SKM-1 treated with dmso at 0.1 percent for 144 hours (cell line): Measurements from ENCODE around the gene ADAMTS17.

ENCODE experiments used
- DNase-seq: peaks from one replicate; lab custom pipeline; 2025; ENCODE audit not compliant: unreplicated experiment; lab: John Stamatoyannopoulos, UW

The ADAMTS17 gene

DNA sequence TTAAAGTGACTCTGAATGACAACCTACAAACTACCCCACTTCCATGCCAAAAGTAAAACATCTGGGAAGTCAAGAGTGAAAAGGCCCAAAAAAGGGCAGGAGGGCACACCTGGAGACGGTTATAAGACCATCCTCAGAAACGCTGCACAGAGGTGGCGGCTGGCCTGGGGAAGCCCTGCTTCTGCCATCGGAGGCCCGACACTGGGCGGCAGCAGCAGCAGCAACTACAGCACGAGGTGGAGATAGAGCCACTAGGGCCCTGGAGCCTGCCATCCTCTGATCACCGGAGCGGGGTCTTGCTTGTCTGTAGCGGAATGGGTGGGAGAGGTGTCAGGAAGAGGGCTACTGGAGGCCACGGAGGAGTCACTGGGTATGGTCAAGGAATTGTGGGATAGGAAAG, 283.3 kb downstream of the ADAMTS17 start:
- no peak for DNase-seq

- no peak for DNase-seq
Measured at GRCh38 chr15:100057281-100057680, 284.5 kb downstream of the ADAMTS17 start.

DNA sequence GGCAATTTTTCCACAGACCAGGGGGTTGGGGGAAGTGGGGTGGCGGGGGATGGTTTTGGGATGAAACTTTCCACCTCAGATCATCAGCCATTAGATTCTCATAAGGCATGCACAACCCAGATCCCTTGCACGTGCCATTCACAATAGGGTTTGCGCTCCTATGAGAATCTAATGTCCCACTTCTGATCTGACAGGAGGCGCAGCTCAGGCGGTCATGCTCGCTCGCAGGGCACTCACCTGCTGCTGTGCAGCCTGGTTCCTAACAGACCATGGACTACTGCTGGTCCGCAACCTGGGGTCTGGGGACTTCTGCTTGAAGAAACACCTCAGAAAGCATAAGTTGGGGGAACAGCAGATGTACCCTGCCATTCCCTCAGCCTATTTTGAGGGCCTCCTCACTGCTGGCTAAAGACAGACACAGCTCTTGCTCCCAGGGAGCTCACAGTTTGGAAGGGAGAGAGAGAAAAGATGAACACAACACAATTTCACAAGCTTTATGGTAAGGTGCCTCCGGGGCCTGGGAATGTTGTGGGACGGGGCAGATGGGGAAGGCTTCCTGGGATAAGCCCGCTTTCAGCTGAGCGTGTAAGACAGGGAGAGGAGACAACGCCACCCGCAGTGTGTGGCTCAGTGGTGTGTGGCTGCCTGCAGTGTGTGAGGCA, 285.2 kb downstream of the ADAMTS17 start:
- no peak for DNase-seq

DNA sequence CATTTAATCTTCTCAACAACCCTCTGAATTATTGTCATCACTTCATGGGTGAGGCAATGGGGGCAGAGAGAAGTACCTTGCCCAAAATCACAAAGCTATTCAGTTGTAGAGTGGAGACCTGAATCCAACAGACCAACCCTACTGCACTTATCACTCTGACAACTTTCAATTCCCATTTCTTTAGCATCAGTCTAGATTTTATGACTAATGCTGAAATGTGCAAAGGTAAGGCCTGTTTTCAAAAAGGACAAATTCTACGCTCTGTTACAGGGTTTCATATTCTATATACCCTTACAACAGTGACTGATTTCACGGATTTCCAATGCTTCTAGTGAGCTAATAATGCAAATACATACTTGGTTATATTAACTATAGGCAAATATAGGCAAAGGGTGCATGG, 286.0 kb downstream of the ADAMTS17 start:
- no peak for DNase-seq

DNA sequence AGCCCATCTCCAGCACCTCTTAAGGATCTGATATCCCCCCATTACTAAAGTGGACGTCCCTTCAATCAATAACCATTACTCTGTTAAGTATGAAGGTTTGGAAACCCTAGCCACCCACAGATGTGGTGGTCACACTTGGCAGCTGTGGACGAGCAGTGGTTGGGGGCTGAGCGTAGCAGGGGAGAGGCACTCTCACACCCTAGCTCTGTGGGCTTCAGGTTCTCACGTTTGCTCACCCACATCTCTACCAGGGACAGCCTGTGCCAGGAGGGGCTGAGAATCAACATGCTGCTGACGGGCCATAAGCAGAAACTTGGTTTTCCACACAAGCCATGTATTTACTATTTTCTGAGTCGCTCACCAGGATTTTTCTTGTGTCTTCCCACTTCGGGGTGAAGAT, 287.2 kb downstream of the ADAMTS17 start:
- DNase-seq = no peak

DNA sequence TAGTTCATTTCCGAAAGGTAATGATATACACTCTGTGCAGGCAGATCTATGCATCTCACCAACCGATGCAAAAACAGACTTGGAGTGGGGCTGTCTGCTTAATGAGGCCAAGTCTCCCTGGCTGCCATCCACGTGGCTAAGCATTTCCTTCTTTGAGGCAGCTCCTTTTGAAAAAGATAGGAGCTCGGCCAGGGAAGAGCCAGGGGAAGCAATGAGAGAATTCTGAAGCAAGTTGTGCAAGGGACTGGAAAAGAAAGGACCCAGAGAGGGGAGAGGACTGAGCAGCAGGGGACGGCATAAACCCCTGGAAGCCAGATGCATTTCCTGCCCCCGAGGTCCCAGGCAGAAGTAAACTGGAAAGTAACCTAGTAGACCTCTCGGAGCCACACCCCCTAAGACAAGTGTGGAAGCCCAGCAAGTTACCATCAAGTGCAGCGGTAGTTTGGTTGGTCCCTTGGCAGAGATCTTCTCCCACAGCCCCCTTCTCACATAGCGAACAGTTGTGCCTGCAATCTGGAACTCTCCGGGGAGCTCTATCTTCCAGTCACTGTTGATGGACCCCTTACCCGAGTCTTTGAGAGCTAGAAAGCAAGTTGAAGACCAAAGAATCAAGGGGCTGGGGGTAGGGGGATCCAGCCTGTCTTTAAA, 288.2 kb downstream of the ADAMTS17 start:
- no peak for DNase-seq

DNA sequence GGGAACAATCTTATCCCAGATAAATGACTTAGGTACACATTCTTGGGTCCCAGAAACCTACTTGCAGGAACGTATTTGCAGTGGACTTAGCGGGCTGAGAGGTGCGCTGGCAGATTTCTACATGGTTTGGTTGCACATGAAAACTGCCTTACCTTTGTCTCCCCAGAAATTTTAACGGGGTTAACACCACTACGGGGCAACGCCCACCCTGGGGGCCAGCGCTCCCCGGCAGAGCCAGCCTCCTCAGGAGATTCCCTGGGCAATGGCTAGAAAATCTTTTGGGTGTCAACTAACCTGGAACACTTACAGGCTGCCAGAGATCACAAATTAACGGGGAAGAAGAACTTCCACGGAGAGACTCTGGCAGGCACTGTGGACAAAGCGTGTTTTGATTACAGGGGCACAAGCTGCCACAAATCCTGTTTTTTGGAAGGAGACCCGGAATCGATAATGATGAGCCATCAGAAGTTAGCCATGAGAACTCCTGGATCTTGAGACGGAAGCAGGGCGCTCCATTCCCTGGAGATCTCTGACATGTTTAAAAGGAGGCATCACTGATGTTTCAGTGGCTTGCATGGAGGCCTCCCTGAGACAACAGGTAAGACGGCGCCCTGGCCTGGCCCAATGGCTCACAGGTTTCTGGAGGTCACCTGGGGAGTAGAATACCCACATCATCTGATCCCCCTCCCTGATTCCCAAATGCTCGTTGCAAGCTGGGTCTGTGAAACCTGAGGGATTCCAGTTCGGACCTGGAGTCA, 288.9 kb downstream of the ADAMTS17 start:
- no peak for DNase-seq

DNA sequence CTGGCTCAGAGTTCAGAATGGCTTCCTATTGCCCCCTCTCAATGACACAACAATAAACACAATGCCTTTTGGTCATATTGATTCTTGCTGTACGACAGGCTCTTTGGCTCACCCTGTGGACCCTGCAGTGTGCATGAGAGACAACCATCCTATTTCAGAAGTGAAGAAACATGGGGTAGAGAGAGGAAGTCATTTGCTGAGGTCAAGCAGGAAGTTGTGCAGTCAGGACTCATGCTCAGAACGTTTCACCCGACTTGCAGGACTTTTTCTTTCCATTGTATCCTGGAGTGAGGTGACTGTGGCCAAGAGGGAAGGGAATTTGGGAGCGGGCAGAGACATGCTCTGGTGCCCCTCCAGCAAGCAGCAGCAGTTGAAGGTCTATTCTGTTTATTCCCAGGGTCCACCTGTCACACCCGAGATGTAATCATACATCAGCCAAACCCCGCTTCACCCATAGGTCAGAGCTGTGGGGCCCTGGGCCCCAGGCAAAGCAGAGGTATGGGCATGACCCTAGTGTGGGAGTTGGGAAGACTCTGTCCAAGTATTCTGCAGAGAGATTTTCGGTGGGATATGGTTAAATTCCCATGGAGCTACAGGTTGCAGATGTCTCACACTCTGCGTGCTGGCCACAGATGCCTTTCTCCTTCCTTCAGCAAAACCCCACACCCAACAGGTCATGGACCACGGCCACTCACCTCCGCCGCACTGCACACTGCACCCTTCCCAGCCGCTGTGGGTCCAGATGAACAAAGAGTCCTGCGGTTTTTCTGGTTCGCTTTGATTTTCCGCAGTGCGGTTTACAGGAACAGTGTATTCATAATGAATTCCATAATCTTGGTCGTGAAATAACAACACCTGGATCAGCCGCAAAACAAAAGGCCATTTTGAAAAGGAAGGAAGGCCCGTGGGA, 290.6 kb downstream of the ADAMTS17 start:
- peak; percentile 24 for DNase-seq

DNA sequence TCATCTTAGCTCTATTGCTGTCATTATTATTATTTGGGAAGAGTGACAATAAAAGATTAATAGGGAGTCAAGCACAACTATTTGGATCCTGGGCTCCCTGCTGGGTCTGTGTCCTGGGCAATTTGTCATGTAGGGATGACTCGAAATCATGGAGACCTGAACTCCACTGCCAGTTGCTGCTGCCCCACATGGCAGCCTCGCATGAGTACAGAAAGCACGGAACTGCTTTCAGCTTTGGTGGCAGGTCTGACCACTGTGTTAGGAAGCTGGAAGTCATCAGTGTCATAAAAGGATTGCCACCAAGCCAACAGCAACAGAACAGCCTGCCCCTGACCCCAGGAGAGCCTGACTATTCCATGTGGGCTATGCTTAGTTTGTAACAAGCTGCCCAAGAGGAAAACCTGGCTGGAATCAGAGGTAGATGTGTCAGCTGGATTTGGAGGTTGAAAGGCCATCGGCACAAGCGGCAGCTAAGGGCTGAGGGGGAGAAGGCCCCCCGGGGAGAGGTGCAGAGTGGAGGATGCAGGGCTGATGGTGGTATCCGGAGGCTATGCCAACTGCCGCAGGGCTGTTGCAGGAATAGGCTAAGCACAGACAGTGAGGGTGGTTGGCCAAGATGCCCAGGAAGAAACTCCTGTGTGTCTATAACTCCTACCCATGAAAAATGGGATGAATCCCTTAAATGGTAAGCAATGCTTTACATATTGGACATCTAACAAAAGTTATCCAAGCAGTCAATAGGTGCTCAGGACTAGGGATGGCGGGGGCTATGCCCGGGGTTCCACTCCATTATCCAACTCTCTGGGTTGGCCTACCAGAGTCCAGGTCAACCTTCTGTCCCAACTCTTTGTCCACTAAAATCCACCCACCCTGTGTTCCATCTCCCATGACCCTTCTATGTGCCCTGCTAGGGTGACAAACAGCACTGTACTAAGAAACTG, 291.6 kb downstream of the ADAMTS17 start:
- no peak for DNase-seq

DNA sequence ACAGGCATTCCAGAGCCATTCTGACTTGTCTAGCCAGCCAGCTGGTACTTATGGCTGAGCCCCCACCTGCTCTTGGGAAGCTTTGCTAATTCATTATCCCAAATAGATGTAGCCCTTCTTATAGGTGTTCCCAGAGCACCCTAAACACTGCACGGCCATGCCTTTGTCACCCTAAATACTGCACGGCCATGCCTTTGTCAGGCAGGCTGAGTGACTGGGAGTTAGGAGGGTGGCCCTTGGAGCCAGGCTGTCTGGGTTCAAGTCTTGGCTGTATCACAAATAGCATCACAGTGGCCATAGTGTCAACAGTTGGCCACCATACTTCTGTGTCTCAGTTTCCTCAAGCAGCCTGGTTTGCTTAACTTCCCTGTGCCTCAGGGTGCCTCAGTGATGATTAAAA, 292.3 kb downstream of the ADAMTS17 start:
- DNase-seq = no peak

DNA sequence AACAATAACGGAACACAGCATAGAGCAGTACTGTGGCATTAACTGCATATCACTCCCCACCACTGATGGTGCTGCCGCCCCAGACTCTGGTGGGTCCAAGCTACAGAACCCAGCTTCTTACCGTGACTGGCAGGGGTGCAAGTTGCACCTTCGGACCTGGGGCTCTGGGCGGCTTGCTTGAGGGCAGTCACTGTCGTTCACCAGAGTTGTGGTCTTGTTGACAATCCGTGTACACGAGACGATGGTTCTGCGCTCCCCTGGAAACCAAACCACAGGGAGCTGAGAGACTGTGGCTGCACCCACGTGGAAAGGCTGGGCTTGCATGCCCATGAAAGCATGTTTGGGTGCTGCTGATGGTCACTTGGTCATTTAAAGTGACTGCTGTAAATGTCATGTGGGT, 293.0 kb downstream of the ADAMTS17 start:
- DNase-seq = no peak

GRCh38 chr15:100043692-100044091, 298.1 kb downstream of the ADAMTS17 start:
- no peak for DNase-seq

GRCh38 chr15:100043068-100043641, 298.6 kb downstream of the ADAMTS17 start:
- no peak for DNase-seq

DNA sequence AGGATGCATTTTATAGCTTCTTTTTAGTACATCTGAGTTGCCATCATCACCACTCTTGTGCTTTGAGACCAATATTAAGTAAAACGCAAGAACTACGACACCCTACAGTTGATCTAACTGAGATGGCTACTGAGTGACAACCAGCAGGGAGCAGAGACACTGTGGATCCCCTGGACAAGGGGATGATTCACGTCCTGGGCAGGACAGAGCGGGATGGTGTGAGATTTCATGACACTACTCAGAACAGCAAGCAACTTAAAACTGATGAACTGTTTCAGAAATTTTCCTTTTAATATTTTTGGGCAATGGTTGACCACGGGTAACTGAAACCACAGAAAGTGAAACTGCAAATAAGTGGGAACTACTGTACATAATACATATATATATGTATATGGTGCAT, 299.2 kb downstream of the ADAMTS17 start:
- no peak for DNase-seq

DNA sequence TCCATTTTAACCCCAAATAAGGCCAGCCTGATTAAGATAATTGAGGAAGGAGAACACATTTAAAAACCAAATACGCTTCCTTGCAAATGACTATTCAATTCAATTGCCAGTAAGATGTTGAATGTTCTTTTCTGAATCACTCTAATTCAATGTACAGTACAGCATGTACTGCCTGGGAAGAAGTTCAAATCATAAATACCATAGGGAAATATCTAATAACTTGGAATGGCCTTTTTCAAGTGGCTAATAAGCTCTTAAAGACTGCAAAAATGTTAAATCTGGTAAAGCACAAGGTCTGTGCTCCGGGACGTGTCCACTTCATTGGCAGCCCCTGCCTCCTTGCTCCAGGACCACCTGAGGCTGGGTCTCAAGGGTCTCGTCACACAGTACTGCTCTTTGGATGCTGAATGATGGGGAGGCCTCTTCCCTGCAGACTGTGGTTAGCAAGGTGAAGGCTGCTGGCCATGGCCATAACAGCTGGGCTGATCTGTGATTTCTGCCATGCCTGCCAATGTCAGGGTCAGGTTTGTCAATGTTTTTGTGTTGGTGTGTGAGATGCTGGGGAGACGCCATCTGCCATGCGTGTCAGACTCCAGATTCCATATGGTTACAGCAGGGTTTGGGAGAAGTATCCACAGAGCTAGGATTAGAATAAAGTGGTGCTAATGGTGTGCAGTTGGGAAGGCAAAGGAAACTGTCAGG, 300.5 kb downstream of the ADAMTS17 start:
- DNase-seq = no peak

- no peak for DNase-seq
Measured at GRCh38 chr15:100039994-100040393, 301.8 kb downstream of the ADAMTS17 start.

- no peak for DNase-seq
Measured at GRCh38 chr15:100038736-100039135, 303.0 kb downstream of the ADAMTS17 start.

GRCh38 chr15:100037901-100038300, 303.9 kb downstream of the ADAMTS17 start:
- no peak for DNase-seq

GRCh38 chr15:100036015-100036414, 305.8 kb downstream of the ADAMTS17 start:
- DNase-seq = no peak
